ENCODE data around the gene ENKUR.
A peak's percentile ranks its signal among the peaks of the same experiment; 100 is the strongest.
"Not testable (repeated sequence)": the region's sequence is repeated elsewhere in the genome, so short reads cannot be mapped to it uniquely, and the experiment has no call there.

Gene ENKUR

DNA sequence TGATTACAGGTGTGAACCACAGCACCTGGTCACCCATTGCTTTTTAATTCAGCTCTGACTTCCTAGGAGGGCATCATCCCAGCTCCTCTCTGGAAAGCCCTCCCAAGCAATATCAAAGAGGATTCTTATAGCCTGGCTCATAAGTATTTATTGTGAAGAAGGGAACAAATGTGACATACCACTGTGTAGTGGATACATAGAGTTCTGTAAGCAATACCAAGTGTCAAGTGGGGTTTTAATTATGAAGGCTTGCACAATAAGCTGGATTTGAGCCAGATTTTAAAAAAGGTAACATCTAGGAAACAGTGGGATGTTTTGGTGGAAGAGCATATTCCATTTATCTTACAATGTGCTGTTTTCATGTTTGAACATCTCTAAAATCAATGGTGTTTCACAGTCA is 44.6 kb downstream of the ENKUR start:
- DNase-seq (ENCODE audit: low spot score) = no peak

DNA sequence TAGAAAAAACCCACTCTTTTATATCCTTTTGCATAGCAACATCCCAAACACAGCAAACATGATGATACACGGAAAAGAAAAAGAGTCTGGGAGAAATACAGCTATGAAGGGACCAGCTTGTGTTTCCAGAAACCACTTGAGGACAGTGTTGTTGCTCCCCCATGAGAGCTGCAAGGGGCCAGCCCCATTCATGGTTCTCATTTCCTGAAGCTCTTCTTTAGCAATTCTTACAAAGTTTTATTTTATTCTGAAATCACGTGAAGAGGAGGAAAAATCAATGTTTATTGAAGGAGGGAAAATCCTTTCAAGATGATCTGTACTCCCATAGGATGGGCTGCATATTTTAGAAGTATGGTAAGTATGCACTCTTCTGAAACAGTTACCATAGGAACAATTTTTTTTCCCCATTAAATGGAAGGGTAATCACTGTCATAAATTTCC is 46.1 kb downstream of the ENKUR start:
- no peak for DNase-seq (ENCODE audit: low spot score)

DNA sequence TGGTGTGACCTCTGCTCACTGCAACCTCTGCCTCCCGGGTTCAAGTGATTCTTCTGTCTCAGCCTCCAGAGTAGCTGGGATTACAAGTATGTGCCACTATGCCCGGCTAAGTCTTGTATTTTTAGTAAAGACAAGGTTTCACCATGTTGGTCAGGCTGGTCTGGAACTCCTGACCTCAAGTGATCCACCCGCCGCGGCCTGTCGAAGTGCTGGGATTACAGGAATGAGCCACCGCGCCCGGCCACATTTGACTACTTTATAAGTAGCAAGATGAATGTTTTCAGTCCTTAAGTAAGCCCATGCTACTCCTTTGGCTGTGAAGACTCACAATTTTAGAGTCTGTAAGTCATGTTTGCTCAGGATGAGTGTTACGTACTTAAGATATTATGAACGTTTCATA is 47.0 kb downstream of the ENKUR start:
- not testable (repeated sequence) for DNase-seq (ENCODE audit: low spot score)

DNA sequence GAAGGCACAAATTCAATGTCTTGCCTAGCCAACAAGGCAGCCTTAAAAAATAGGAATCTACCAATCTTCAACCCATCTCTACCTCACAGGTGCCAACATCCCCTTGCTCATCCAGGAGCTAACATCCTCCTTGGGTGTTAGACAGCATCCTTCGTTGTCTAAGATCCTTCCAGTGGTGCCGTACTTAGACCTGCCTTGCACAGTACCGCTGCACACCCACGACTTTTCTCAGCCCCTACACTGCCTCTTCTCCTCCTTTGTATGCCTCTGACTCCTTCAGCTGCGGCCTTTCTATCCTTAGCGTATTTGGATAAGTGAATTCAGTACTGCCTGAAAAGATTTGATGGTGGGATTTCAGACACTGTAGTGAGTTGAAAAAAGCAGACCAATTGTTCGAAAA is 47.6 kb downstream of the ENKUR start:
- DNase-seq (ENCODE audit: low spot score) = no peak

DNA sequence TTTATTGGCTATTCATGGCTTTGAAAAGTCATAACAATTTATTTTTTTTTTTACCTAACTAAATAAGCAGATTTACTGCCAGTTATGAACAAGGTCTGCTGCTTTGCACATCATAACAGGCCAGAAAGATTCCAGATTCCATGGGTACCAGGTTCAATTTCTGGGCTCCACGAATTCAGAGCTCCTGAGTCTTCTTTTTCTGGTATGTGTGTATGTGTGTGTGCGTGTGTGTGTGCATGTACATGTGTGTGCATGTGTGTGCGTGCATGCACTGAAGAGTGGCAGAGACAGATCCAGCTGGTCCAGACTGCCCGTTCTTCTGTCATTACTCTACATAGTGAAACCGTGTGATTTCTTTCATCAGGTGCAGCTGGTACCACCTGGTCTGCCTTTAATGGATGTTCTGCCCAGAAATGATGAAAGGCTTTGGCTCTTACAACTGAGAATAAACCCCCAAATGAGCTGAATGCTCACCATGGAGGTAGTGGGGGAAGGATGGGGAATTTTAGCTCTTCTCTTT is 48.9 kb downstream of the ENKUR start:
- DNase-seq (ENCODE audit: low spot score) = no peak

DNA sequence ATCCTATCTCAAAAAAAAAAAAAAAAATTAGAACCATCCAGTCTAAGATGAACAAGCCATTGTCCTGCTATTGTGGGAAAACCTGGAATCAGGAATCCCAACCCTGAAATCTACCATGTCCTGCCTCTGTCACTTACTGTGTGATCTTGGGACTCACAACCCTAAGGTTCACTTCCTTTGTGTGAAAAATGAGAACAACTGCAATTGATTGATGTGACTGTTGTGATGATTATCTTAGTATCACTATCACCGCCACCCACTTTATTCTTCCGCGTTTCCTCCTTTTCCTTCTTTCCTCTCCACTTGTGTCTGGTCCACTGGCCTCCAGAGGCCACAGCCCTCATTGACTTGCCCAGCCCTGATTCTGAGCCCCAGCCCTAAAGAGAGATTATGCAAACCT is 50.9 kb downstream of the ENKUR start:
- no peak for DNase-seq (ENCODE audit: low spot score)

DNA sequence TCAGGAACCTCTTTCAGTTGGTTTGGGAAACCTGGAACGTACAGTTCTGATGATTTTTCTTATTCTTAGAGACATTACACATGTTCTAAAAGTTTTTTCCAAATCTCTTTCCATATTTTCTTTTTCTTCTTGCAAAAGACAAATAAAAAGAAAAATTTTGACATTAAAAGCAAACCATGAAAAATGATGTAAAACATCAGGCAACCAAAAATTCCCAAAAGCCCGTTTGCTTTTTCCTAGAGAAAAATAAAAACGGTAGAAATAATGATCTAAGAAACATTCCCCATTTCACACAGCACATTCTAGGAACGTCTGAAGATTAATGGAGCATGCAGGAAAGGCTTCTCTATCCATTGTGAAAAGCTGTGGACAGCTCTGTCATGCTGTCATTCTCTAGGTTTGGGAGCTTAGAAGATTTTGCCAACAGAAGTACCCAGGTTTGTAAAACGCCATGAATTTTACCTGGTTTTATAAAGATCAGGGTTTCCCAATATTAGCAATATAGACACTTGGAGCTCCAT is 52.4 kb downstream of the ENKUR start:
- DNase-seq (ENCODE audit: low spot score) = no peak

DNA sequence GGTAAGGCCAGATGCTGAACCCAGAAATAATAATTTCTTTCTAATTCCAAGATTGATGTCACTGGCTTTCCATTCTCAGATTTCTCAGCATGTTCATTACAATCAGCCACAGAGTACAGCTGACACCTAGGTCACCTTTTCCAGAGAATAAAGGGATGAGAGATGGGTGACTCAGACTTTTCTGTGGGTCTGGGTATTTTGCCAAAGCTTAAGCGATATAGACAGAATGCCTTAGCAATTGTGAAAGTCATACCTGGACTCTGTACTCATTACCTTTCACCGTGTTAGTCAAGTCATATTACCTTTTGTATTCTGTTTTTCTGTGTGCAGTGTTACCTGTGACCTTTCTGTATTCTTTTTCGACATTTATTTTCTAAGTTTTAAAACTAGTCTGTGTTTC is 53.0 kb downstream of the ENKUR start:
- no peak for DNase-seq (ENCODE audit: low spot score)

DNA sequence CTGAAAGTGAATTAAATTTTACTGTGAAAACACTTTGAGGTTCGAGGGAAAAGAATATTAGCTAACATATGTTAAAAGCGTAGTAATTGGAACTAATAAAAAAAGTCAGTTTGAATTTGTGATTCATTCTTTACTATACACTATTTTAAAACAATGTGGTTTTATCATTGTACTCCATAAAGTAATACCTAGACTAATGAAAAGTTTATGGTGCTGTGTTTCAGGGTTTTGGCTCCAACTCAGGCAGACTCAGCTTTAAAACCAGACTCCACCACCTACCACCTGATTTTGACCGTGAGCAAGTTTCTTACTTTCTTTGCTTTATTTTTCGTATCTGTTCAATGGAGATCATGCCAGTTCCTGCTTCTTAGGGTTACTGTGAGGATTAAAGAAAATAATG is 54.4 kb downstream of the ENKUR start:
- DNase-seq (ENCODE audit: low spot score) = no peak

DNA sequence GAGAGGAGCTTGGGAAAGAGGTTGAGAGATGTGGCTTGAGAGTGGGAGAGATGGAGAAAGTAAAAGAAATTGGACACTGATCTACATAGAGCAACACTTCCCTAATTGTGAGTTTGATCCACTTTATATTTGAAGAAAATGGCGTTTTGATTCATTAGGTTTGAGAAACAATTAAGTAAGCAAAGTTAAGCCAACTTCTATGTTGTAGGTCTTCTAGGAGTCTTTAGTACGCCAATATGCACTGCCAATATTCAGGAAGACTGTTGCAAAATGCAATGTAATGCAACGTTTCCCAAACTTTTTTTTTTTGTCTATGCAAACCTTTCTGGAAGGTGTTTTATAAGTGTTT is 56.6 kb downstream of the ENKUR start:
- DNase-seq (ENCODE audit: low spot score) = no peak

DNA sequence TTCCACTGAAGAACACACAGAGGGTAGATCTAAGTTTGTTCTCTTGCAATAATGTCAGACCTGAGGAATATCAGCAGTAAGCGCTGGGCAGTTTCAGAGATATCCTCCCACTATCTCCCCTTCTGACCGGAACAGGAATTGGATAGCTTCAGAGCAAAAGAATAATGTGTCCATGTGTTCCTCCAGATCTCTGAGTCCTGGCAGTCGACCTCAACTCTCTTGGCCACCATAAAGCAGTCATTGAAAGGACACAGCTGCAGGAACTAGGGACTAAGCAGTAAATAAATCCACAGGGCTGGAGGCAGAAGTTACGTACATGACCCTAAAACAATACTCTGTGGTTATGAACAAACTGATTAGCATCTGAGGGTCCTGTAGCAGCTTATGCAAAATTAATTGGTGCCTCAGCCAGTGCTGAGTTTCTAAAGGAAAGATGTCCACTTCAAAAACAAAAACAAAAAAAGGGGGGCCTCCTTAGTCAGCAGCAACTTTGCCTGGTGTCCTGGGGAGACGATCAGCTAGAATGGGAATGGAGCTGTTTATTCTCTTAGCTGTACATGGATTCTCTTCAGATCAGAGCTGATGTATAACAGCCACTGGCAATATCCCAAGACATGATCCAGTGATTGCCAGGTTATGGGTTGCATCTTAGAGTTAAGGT is 57.1 kb downstream of the ENKUR start:
- no peak for DNase-seq (ENCODE audit: low spot score)

DNA sequence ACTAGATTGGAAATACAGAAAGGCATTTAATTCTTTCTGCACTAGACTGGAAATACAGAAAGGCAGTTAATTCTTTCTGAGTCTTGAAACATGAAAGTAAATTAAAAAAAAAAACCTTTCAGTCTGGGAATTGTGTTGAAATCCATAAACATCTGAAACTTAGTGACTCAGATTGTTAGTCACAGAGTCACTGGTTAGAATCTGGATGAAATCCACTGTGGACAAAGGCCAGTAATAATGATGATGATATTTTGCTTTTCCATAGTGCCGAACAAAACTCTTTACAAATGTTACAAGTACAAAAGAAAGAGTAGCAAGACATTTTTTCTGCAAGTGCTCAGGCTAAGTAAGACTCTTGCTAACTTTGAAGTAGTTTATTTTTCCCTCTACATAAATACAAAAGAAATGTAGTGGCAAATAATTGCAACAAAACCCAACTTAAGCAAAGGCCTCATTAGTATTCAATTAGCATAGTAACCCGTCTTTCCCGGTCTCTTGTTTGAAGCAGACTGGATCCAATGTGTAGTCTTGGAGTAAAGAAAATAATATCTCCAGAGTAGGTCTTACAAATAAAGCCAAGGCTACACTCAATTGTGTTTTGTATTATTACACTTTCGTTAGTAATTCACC is 57.8 kb downstream of the ENKUR start:
- no peak for DNase-seq (ENCODE audit: low spot score)

DNA sequence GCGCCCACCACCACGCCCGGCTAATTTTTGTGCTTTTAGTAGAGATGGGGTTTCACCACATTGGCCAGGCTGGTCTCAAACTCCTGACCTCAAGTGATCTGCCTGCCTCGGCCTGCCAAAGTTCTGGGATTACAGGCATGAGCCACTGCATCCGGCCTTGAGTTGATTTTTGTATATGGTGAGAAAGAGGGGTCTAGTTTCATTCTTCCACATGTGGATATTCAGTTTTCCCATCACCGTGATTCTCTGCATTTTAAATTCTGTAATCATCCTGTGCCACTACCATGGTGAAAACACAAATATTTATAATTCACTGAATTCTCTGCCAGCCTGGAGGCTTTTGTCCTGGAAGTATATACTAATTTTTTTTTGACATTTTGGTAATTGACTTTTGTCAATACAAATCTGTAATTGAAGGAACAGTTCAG is 58.3 kb downstream of the ENKUR start:
- not testable (repeated sequence) for DNase-seq (ENCODE audit: low spot score)

DNA sequence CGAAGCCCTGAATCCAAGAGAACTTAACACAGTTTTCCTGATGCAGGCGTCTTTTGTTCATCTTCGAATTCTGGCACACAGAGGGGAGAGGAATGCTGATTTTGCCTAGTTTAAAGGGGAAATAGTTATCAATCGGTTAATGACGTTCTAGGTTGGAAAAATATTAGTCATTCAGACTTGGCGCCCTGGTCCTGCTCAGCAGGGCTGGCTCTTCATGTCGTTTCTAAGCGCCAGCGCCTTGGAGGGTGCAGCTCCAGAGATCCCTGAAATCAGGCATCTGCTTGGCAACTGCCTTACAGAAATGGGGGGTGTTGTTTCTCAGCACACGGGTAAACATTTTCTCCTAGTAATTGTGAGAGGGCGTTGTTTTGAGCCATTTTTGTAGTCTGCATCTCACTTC is 62.3 kb downstream of the ENKUR start:
- DNase-seq (ENCODE audit: low spot score) = no peak

DNA sequence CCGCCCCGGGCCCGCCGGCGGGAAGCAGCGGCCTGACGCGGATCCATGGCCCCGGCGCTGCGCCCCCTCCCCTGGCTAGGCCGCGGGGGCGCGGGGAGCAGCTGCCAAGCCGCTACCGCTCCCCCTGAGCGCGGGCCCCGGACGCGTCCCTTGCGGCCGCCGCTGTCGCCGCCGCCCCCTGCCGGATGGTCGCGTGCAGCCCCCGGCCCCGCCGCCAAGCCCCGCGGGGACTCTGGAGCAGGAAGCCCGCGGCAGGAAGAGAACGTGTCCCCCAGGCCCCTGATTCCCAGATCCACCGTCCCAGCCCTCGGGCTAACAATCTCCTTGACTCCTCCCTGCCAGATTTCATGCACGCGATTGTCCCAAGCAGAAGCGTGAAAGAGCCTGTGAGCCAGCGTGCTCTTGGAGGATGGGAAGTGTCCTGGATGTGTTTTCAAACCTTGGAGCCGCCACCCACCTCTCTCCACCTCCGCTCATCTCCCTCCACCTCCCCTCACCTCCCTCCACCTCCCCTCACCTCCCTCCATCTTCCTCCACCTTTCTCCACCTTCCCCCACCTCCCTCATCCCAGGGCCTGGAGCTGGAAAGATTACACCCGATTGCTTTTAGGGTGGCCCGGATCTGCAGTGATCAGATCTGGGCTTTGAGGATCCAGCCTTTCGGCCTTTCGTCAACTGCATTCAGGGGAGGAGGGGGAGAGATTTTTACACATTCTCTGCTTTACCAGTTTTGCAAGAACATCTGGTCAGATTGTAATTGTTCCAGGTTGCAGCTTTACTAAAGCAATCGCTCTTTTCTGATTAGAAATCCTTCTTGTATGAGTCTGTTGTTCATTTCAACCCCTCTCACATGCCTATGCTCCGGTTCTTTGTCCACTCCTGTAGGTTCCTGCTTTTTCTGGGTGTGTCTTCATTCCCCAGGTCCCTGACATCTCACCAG is 63.0 kb downstream of the ENKUR start:
- peak; percentile 75 for DNase-seq (ENCODE audit: low spot score)

DNA sequence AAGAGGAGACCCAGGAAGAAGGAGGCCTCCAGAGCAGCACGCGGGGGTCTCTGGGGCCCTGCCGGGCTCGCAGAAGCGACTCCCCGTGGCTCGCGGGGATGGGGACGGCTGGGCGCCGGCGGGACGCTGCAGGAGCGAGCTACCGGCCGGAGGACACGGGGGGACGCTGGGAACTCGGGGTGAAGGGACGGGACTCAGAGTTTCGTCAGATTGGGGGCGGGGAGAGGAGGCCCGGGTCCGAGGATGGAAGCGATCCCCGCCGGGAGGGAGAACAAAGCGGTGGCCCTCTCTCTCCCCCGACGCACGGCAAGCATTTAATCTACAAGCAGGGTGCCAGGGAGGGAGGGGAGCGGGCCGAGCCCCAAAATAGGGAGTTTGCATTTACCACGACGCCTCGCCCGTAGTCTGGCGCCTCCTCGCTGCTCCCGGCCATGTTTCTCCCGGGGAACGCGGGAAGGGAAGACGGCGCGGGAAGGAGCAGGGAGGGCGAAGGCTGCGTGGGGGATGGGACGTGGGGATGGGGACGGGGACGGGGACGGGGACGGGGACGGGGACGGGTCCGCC is 63.7 kb downstream of the ENKUR start, which contains the start of gene PRTFDC1:
PRTFDC1 (minus strand) TSS at position 464 of the 564 bp plus-strand sequence; CDS start at position 433, 31 bp downstream.
- DNase-seq (ENCODE audit: low spot score) = peak; percentile 63

DNA sequence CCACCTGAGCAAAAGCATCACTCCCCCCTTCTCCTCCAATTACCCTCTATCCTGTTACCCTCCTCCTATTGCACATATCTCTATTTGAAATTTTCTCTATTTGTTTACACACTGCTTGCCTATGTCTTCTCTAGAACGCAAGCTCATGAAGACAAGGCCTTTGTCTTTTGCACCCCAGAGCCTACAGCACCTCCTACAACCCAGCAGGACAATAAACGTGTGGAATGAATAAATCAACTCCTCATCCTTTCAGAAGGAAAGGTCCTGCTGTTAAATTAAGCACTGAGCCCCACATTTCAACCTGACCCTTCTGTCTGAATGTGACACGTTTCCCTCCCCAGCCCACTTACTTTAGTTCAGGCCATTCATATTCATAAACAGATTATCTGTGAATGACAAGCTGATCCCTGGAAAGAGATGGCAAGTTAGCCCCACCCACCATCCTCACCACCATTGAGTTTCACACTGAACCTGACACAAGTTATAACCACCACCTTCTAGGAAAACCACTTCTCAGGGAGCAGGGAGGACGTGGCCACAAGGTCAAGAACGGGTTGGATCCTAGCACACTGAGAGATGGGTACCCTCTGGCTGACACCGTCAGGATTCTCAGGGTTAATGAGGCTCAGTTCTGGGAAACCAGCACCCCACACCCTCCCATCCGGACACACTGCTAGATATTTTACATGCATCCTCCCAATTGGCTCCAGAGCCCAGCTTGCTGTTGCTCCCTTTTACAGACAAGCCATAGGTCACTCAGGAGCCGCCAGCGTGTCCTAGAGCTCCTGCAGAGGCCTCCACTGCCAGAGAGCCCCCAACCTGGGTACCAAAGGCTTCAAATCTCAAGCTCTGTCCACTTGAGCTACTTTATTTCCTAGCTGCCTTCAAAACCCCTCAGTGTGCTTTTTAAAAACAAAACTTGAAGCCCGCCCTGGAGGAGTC is 64.5 kb downstream of the ENKUR start:
- peak; percentile 60 for DNase-seq (ENCODE audit: low spot score)

DNA sequence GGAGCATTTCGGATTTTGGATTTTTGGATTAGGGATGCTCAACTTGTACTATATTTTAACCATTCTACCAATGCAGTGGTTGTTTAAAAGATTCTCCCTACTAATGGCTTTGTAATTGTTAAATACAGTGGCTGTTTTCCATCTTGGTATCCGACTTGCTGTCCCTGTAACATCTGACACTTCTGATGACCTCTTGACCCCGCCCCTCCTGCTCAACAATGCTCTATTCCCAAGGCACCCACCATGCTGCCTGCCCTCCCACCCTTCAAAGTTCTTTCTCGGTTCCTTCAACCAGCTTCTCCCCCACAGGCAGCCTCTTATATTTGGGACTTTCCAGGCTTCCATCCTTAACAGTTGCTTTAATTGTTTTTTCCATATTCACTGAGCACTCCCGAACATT is 65.5 kb downstream of the ENKUR start:
- no peak for DNase-seq (ENCODE audit: low spot score)

DNA sequence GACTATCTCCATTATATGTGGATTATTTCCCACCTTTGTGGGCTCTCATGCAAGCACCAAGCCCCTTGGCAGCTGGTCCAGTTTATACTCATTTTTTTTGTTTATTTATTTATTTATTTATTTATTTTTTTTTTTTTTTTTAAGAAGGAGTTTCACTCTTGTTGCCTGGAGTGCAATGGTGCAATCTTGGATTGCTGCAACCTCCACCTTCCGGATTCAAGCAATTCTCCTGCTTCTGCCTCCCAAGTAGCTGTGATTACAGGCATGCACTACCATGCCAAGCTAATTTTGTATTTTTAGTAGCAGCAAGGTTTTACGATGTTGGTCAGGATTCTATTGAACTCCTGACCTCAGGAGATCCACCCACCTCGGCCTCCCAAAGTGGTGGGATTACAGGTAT is 66.3 kb downstream of the ENKUR start:
- DNase-seq (ENCODE audit: low spot score) = no peak

DNA sequence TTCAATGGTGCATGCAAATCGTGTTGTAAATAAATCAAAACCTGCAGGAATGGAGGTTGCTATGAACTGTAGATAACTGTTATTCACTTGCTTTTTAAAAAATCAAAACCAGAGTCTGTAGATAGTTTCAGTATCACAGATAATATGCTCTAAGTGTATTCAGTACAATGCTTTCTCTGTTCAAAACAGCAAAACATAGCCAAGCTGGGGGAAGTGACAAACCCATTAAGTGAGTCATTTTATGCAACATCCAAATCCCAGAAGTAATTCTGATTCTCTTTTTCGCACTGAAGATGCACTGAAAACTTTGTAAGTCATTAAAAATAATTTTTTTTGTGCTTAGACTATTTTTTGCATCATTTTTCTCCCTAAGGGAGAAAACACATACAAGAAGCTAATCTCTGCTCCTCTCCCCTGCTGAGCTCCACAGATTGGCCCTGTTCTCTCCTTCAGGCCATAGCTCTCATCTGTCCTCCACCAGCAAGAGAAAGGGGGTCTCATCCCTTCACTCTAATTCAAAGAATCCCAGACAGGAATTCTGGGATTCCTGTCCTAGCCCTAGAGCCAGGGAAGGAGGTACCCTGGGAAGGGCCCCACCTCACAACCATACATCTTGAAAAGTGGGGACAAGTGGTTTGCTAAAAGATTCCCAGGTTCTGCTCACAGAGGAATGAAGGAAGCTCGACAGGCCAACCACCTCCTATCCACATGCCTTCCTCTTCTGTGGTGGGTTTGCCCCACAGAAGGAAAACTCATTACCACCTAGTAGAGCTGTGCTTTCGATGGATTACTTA is 68.5 kb downstream of the ENKUR start:
- no peak for DNase-seq (ENCODE audit: low spot score)
